Prostate gland (tissue), 2 donors: ENCODE data around the gene BPIFB3. TPM values are rescaled to one million over a fixed set of nuclear protein-coding genes. Genes with fewer than 3 reads are reported as not detected.
A peak's percentile ranks its signal among the peaks of the same experiment; 100 is the strongest.

Experiments used
- DNase-seq: peaks from one replicate; pipeline ENCODE4 v3.0.0-alpha.2; 2019; ENCODE audit warnings: low spot score
- H3K27ac ChIP-seq, 2 donors: fragments of 200-600 bp; sonication (generic); 2 replicates each; pipeline ENCODE4 v1.5.1; 2017 to 2019
- H3K27me3 ChIP-seq: fragments of 200-600 bp; sonication (generic); replicated peaks from 2 replicates; pipeline ENCODE4 v1.5.1; 2019; ENCODE audit not compliant: insufficient read depth
- H3K36me3 ChIP-seq, 2 donors: fragments of 200-600 bp; sonication (generic); 1 replicate in 1 of 2; 2 replicates in 1 of 2; pipeline versions ENCODE4 v1.5.1 to v1.8.1; 2017 to 2019
- H3K4me1 ChIP-seq: fragments of 200-600 bp; sonication (generic); replicated peaks from 2 replicates; pipeline ENCODE4 v1.5.1; 2019
- H3K4me3 ChIP-seq, 2 donors: fragments of 200-600 bp; sonication (generic); 2 replicates each; pipeline ENCODE4 v1.5.1; 2017 to 2019
- H3K9me3 ChIP-seq: fragments of 200-600 bp; sonication (generic); 2 replicates; pipeline ENCODE4 v1.5.1; 2017
- CTCF ChIP-seq, 4 experiments: fragments of 200-600 bp in 2 of 4; fragments of 450-650 bp in 2 of 4; sonication (generic) in 2 of 4; IDR thresholded peaks; 1 replicate in 3 of 4; 2 replicates in 1 of 4; pipeline ENCODE4 v1.5.1; 2016 to 2019; ENCODE audit warnings: antibody characterized with exemption in 4 of 4, mild to moderate bottlenecking in 2 of 4, moderate library complexity in 2 of 4
- POLR2A ChIP-seq: fragments of 450-650 bp; IDR thresholded peaks from one replicate; pipeline ENCODE4 v1.6.1; 2016; ENCODE audit warnings: antibody characterized with exemption, mild to moderate bottlenecking
- POLR2AphosphoS5 ChIP-seq: sonication (generic); formaldehyde crosslinking; IDR thresholded peaks from one replicate; pipeline ENCODE4 v1.6.1; 2017; ENCODE audit warnings: antibody characterized with exemption
- WGBS: methylation state at CpG from one replicate; pipeline ENCODE4 v1.1.5; 2018; 5-methylcytosine and 5-hydroxymethylcytosine counted together
- intact Hi-C: fragments of 100-400 bp; cut with DNase I; formaldehyde crosslinking; loops from one replicate; pipeline ENCODE4 v1.14.2; 2022
- total RNA-seq, 2 donors: library from RNA; depleted of rRNA; stranded (reverse); fragments of >200 nt; gene quantifications; one replicate each; pipeline ENCODE4 v1.1.0, GENCODE V29; 2016

BPIFB3 gene, protein sequence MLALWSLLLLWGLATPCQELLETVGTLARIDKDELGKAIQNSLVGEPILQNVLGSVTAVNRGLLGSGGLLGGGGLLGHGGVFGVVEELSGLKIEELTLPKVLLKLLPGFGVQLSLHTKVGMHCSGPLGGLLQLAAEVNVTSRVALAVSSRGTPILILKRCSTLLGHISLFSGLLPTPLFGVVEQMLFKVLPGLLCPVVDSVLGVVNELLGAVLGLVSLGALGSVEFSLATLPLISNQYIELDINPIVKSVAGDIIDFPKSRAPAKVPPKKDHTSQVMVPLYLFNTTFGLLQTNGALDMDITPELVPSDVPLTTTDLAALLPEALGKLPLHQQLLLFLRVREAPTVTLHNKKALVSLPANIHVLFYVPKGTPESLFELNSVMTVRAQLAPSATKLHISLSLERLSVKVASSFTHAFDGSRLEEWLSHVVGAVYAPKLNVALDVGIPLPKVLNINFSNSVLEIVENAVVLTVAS
- not detected for total RNA-seq

DNA sequence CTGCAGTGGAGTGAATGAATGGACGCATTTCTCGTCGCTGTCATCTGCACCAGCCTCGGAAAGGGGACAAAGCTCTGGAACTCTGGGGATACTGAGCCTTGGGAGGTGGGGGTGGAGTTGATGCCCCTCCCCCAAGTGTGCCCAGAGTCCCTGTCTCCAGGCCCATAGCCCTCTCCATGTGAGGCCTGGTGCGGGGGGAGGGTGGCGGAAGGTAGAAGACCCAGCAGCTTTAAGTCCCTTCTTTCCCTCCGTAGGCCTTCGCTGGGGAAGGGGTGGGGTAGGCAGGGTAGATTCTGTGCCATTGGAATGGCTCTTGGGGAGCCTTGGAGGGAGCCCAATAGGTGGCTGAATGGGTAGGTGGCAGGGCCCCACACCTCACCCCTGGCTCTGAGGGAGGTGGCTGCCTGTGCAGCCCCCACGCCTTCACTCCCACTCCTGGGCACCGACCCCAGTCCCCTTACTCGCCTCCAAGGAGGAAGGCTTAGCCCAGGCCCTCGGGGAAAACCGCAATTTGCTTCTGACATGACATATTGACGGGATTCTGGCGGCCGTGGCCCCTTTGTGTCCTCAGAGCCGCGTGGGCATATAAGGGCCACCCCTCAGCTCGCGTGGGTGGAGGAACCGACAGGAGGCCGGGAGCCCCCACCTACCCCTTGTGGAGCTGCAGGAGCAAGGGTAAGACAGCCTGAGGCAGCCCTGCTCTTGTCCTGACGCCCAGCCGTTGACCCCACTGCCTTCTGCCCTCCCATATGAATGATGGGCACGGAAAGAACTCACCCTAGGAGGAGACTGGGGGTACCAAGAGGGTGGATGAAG lies at the start of gene BPIFB3:
Gene BPIFB3 (plus strand): TSS at position 613 of the 816 bp plus-strand sequence. CDS start 1,533 bp downstream, outside the sequence.
- Histone ChIP-seq H3K27ac (no peak within 1 kb of the TSS), H3K4me3 (no peak within 1 kb of the TSS), H3K9me3 (no peaks in the 10 kb centered on the region), H3K36me3 (no peaks in the 10 kb centered on the region), H3K4me1 (no peaks in the 10 kb centered on the region), H3K27me3 (no peaks in the 10 kb centered on the region)
- DNase-seq, result no peak
- WGBS, result 77% methylated on average over 25 of the region's 25 CpGs
- no peak for TF ChIP-seq POLR2A
- TF ChIP-seq POLR2AphosphoS5, result no peak
- TF ChIP-seq CTCF (IDR thresholded peaks at IDR 0.05), result no peak
- intact Hi-C loops, result no loop called here

- Histone ChIP-seq H3K4me1 (no peaks in the 10 kb centered on the region), H3K27ac (no peak within 1 kb of the TSS)
These were observed 49.5 kb upstream of the BPIFB3 start, which contains the start of gene SUN5 for GRCh38 chr20:33004141-33004751. SUN5 (minus strand) TSS chr20:33004433; CDS start chr20:33004340, 93 bp downstream.

GRCh38 chr20:33005132-33005566 lies 48.6 kb upstream of the BPIFB3 start:
- no peaks in the 10 kb centered on the region for H3K9me3 ChIP-seq
- WGBS, result 59% methylated on average over 4 of the region's 4 CpGs
- H3K4me1 ChIP-seq, result peaks cover 4% of the 10 kb centered on the region
- H3K36me3 ChIP-seq, result no peaks in the 10 kb centered on the region
- H3K27me3 ChIP-seq, result no peaks in the 10 kb centered on the region
- intact Hi-C loops, result no loop called here
- TF ChIP-seq CTCF (IDR thresholded peaks at IDR 0.05) (peak in 1 of 4 experiments; percentile 36), POLR2A (no peak)
- H3K27ac ChIP-seq, result no peak overlapping the region
- no peak for DNase-seq
- no peak overlapping the region for H3K4me3 ChIP-seq

More at GRCh38 chr20:33004141-33004751, 49.5 kb upstream of the BPIFB3 start, which contains the start of gene SUN5:
- no peaks in the 10 kb centered on the region for H3K9me3 ChIP-seq
- no peaks in the 10 kb centered on the region for H3K36me3 ChIP-seq
- no peaks in the 10 kb centered on the region for H3K27me3 ChIP-seq
- H3K4me3 ChIP-seq, result no peak within 1 kb of the TSS
- no peak for DNase-seq
- WGBS, result 87% methylated on average over 6 of the region's 6 CpGs
- no peak for TF ChIP-seq POLR2AphosphoS5
- no peak for TF ChIP-seq CTCF (IDR thresholded peaks at IDR 0.05)
- TF ChIP-seq POLR2A, result no peak
- intact Hi-C loops, result no loop called here

DNA sequence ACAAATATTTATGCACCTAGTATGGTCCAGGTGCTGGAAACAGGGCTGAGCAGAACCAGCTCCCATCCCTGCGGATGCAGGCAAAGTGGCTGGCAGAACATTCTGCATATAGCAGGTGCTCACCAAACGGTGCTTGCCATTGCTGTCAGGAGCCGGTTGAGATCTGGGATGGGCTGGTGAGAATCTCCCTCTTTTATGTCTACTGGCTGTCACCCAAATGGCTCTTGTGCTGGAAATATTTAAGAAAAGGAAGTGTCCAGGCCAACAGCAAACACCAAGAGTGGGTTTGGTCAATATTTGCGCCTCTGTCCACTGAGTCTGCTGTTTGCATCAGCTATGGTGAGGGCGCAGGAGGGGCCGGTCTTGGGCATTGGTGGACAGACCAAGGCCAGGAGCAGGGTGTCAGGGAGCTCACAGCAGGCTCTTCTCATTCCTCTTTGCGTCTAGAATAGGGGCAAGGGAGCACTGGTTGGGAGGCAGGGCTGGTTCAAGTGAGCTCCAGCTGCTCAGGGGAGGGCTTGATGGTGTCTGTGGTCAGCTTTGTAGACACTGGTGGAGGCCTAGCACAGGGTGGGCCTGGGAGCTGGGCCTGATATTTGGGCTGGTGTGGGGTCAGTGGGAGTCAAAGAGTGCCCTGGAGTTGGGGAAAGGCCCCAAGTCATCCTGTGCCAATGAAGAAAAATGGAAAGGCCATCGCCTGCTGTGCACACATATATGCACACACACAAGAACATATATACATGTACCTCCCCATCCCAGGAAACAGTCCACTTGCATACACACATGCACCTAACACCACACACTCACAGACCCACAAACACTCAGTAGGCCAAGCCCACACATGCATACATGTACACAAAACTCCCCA lies 47.6 kb upstream of the BPIFB3 start:
- Histone ChIP-seq H3K4me1 (peaks cover 4% of the 10 kb centered on the region), H3K9me3 (no peaks in the 10 kb centered on the region), H3K36me3 (no peaks in the 10 kb centered on the region), H3K27ac (no peak overlapping the region), H3K4me3 (no peak overlapping the region), H3K27me3 (no peaks in the 10 kb centered on the region)
- TF ChIP-seq POLR2AphosphoS5 (no peak), POLR2A (no peak), CTCF (IDR thresholded peaks at IDR 0.05) (no peak)
- WGBS, result 70% methylated on average over 8 of the region's 8 CpGs
- intact Hi-C loops, result no loop called here
- DNase-seq, result peak; percentile 14
